H1 (cell line): ENCODE data around the gene SAMD14. TPM values are rescaled to one million over a fixed set of nuclear protein-coding genes. Genes with fewer than 3 reads are reported as not detected.

Experiments
- BRCA1 ChIP-seq: IDR thresholded peaks from 2 replicates; pipeline ENCODE4 v1.6.1; 2012; ENCODE audit warnings: low read depth, low read length, improper control_type of control experiment
- polyA plus RNA-seq, 7 experiments: library from polyadenylated mRNA; depleted of rRNA in 3 of 7; stranded (reverse) in 5 of 7; unstranded in 2 of 7; fragments of >200 nt in 5 of 7; fragments of 200-250 nt in 2 of 7; gene quantifications; 1 replicate in 5 of 7; 2 replicates in 1 of 7; 4 replicates in 1 of 7; pipeline versions ENCODE4 v1.2.1 to v1.2.3, GENCODE V29; 2011 to 2013; ENCODE audit warnings: missing spikeins in 2 of 7, mixed read lengths in 2 of 7
- total RNA-seq: library from RNA; stranded (reverse); fragmentation: NEBNext Ultra II Directional; extraction: Animal tissue kit (Norgen Biotek cat#: 25700); gene quantifications from 2 replicates; pipeline ENCODE4 v1.2.1, GENCODE V29; 2021
- TF ChIP-seq, protein P1 (sequence below), 3 experiments: IDR thresholded peaks; 1 replicate in 2 of 3; 2 replicates in 1 of 3; pipeline versions ENCODE4 v1.5.1 to v1.6.1; 2011; ENCODE audit warnings: low read length in 3 of 3, mild to moderate bottlenecking in 3 of 3, inconsistent platforms in 2 of 3, low read depth in 1 of 3, moderate library complexity in 1 of 3; ENCODE audit not compliant: insufficient read depth in 1 of 3; ENCODE audit errors: control extremely low read depth in 1 of 3

Gene SAMD14
- total and polyA plus RNA-seq, 2 of the 8 experiments (the other 6 are each of a cell fraction or from before 2014, with no cell fraction given) = 5.7 to 5.8 TPM

- TF ChIP-seq, protein P1, sequence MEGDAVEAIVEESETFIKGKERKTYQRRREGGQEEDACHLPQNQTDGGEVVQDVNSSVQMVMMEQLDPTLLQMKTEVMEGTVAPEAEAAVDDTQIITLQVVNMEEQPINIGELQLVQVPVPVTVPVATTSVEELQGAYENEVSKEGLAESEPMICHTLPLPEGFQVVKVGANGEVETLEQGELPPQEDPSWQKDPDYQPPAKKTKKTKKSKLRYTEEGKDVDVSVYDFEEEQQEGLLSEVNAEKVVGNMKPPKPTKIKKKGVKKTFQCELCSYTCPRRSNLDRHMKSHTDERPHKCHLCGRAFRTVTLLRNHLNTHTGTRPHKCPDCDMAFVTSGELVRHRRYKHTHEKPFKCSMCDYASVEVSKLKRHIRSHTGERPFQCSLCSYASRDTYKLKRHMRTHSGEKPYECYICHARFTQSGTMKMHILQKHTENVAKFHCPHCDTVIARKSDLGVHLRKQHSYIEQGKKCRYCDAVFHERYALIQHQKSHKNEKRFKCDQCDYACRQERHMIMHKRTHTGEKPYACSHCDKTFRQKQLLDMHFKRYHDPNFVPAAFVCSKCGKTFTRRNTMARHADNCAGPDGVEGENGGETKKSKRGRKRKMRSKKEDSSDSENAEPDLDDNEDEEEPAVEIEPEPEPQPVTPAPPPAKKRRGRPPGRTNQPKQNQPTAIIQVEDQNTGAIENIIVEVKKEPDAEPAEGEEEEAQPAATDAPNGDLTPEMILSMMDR (IDR thresholded peaks at IDR 0.05; ENCODE audit: control extremely low read depth in 1 of 3, insufficient read depth in 1 of 3, low read depth in 1 of 3, low read length in 3 of 3) = no peak
- TF ChIP-seq BRCA1 = no peak
Observed at GRCh38 chr17:50150354-50151040, 20.5 kb upstream of the SAMD14 start, which contains the start of gene PPP1R9B (continued).
